Natural killer cell (primary cell): Measurements from ENCODE around the gene PPP1R14C. TPM values are rescaled to one million over a fixed set of nuclear protein-coding genes. Genes with fewer than 3 reads are reported as not detected.

ENCODE experiments used
- ATAC-seq, 3 donors: fragments of 150-1000 bp in 2 of 3; fragments of 200-7000 bp in 1 of 3; cut with Tn5 transposase; 1 replicate in 1 of 3; 2 replicates in 2 of 3; pipeline ENCODE4 v1.10.0; 2021; ENCODE audit warnings: mild to moderate bottlenecking in 2 of 3, moderate library complexity in 2 of 3
- DNase-seq, 2 donors: peaks; one replicate each; pipeline versions ENCODE4 v3.0.0 to v3.0.0-alpha.2; 2013 to 2021; ENCODE audit warnings: mixed read lengths in 1 of 2
- H3K27ac ChIP-seq: one replicate; pipeline ENCODE4 v1.5.1; 2013; ENCODE audit warnings: mild to moderate bottlenecking, low read length
- H3K27me3 ChIP-seq: one replicate; pipeline ENCODE4 v1.6.1; 2013; ENCODE audit warnings: low read length; ENCODE audit not compliant: control insufficient read depth, insufficient read depth
- H3K36me3 ChIP-seq: one replicate; pipeline ENCODE4 v1.6.1; 2013; ENCODE audit warnings: low read length; ENCODE audit not compliant: control insufficient read depth, insufficient read depth
- H3K4me1 ChIP-seq: one replicate; pipeline ENCODE4 v1.6.1; 2013; ENCODE audit warnings: low read length; ENCODE audit not compliant: control insufficient read depth, insufficient read depth
- H3K4me3 ChIP-seq: one replicate; pipeline ENCODE4 v1.5.1; 2013; ENCODE audit warnings: low read length
- H3K9me3 ChIP-seq: one replicate; pipeline ENCODE4 v1.6.1; 2013; ENCODE audit warnings: low read length; ENCODE audit not compliant: control insufficient read depth, insufficient read depth
- H3K27ac Mint-ChIP-seq, 2 donors: one replicate each; pipeline ENCODE4 v1.8.0; 2022; ENCODE audit warnings: mild to moderate bottlenecking in 2 of 2, mixed read lengths in 2 of 2, moderate library complexity in 1 of 2
- H3K27me3 Mint-ChIP-seq, 2 donors: one replicate each; pipeline ENCODE4 v1.8.0; 2022; ENCODE audit warnings: low read depth in 2 of 2, mixed read lengths in 2 of 2
- H3K36me3 Mint-ChIP-seq: one replicate; pipeline ENCODE4 v1.8.0; 2022; ENCODE audit warnings: mixed read lengths
- H3K4me1 Mint-ChIP-seq, 2 donors: one replicate each; pipeline ENCODE4 v1.8.0; 2022; ENCODE audit warnings: mixed read lengths in 2 of 2
- H3K4me3 Mint-ChIP-seq: one replicate; pipeline ENCODE4 v1.8.0; 2022; ENCODE audit warnings: mild to moderate bottlenecking, moderate library complexity, mixed read lengths
- H3K9me3 Mint-ChIP-seq, 2 donors: one replicate each; pipeline ENCODE4 v1.8.0; 2022; ENCODE audit warnings: mixed read lengths in 2 of 2
- CTCF ChIP-seq: fragments of 200-600 bp; IDR thresholded peaks from one replicate; pipeline ENCODE4 v1.8.0; 2022; ENCODE audit warnings: antibody characterized with exemption
- WGBS: methylation state at CpG from one replicate; pipeline ENCODE4 v1.1.7; 2013; ENCODE audit warnings: missing lambda C conversion rate; ENCODE audit not compliant: insufficient coverage; 5-methylcytosine and 5-hydroxymethylcytosine counted together
- intact Hi-C: fragments of 100-400 bp; cut with micrococcal nuclease; formaldehyde crosslinking; loops from one replicate; pipeline ENCODE4 v1.14.2; 2022
- total RNA-seq, 4 donors: library from RNA; stranded (reverse); fragments of 120-200 nt in 1 of 4; gene quantifications; one replicate each; pipeline versions ENCODE4 v1.2.3 to v1.2.4, GENCODE V29; 2013 to 2022

Gene PPP1R14C
- total RNA-seq, 3 donors from 2014 or later (not counting 1 experiment from before 2014, with no cell fraction given) = not detected

- TF ChIP-seq CTCF = no peak
- peaks cover 6 to 30% of the 10 kb centered on the region in 2 donors for H3K27me3 Mint-ChIP-seq
- peaks cover 4% of the 10 kb centered on the region in 2 donors for H3K4me1 Mint-ChIP-seq
- no peaks in the 10 kb centered on the region for H3K9me3 Mint-ChIP-seq
- ATAC-seq (no peak), DNase-seq (no peak)
- no peaks in the 10 kb centered on the region for H3K36me3 Mint-ChIP-seq
- intact Hi-C loops = no loop called here
- Histone ChIP-seq H3K27me3 (no peaks in the 10 kb centered on the region), H3K36me3 (no peaks in the 10 kb centered on the region), H3K4me3 (no peak overlapping the region), H3K9me3 (no peaks in the 10 kb centered on the region), H3K27ac (no peak overlapping the region), H3K4me1 (no peaks in the 10 kb centered on the region)
- H3K4me3 Mint-ChIP-seq = no peak overlapping the region
- H3K27ac Mint-ChIP-seq = no peak overlapping the region
- 93% methylated on average over 8 of the region's 8 CpGs for WGBS
Observed at GRCh38 chr6:150099546-150099945, 43.3 kb upstream of the PPP1R14C start.

GRCh38 chr6:150099953-150100352, 42.9 kb upstream of the PPP1R14C start:
- Mint-ChIP-seq H3K27ac (no peak overlapping the region), H3K4me3 (no peak overlapping the region), H3K36me3 (no peaks in the 10 kb centered on the region), H3K27me3 (peaks cover 6 to 26% of the 10 kb centered on the region in 2 donors), H3K4me1 (peaks cover under 1% of the 10 kb centered on the region in 2 donors), H3K9me3 (no peaks in the 10 kb centered on the region)
- DNase-seq (no peak), ATAC-seq (no peak)
- intact Hi-C loops = no loop called here
- H3K4me1 ChIP-seq = no peaks in the 10 kb centered on the region
- H3K27ac ChIP-seq = no peak overlapping the region
- WGBS = 95% methylated on average over 8 of the region's 11 CpGs
- no peak for TF ChIP-seq CTCF
- no peaks in the 10 kb centered on the region for H3K36me3 ChIP-seq
- no peak overlapping the region for H3K4me3 ChIP-seq
- H3K27me3 ChIP-seq = no peaks in the 10 kb centered on the region
- H3K9me3 ChIP-seq = no peaks in the 10 kb centered on the region

- Histone ChIP-seq H3K27me3 (no peaks in the 10 kb centered on the region), H3K4me1 (no peaks in the 10 kb centered on the region), H3K27ac (no peak overlapping the region), H3K36me3 (no peaks in the 10 kb centered on the region), H3K4me3 (no peak overlapping the region), H3K9me3 (no peaks in the 10 kb centered on the region)
- peaks cover 3 to 18% of the 10 kb centered on the region in 2 donors for H3K27me3 Mint-ChIP-seq
- DNase-seq (no peak), ATAC-seq (no peak)
- H3K4me3 Mint-ChIP-seq = no peak overlapping the region
- no peak for TF ChIP-seq CTCF
- H3K36me3 Mint-ChIP-seq = no peaks in the 10 kb centered on the region
- intact Hi-C loops = no loop called here
- H3K9me3 Mint-ChIP-seq = no peaks in the 10 kb centered on the region
- H3K4me1 Mint-ChIP-seq = no peaks in the 10 kb centered on the region
- 93% methylated on average over 19 of the region's 19 CpGs for WGBS
- no peak overlapping the region for H3K27ac Mint-ChIP-seq
Observed at GRCh38 chr6:150100745-150101144, 42.1 kb upstream of the PPP1R14C start.

GRCh38 chr6:150102750-150103270, 40.0 kb upstream of the PPP1R14C start:
- Mint-ChIP-seq H3K27ac (no peak overlapping the region), H3K4me3 (no peak overlapping the region), H3K4me1 (no peaks in the 10 kb centered on the region), H3K36me3 (no peaks in the 10 kb centered on the region), H3K9me3 (no peaks in the 10 kb centered on the region), H3K27me3 (peaks cover 3 to 17% of the 10 kb centered on the region in 2 donors)
- DNase-seq = no peak
- Histone ChIP-seq H3K27me3 (no peaks in the 10 kb centered on the region), H3K4me3 (no peak overlapping the region), H3K27ac (no peak overlapping the region), H3K4me1 (no peaks in the 10 kb centered on the region), H3K36me3 (no peaks in the 10 kb centered on the region), H3K9me3 (no peaks in the 10 kb centered on the region)
- intact Hi-C loops = no loop called here
- WGBS = 100% methylated on average over 2 of the region's 4 CpGs
- TF ChIP-seq CTCF = no peak
- ATAC-seq = no peak
